GM12873 (cell line): ENCODE results near the gene PRSS57.

ENCODE experiments used
- CTCF ChIP-seq: IDR thresholded peaks from 2 replicates; pipeline ENCODE4 v1.5.1; 2012; ENCODE audit warnings: low read depth, mild to moderate bottlenecking, moderate library complexity, low read length, control low read depth; ENCODE audit not compliant: insufficient read depth; ENCODE audit errors: missing control alignments

Gene PRSS57

GRCh38 chr19:662962-663681 is 32.1 kb downstream of the PRSS57 start, which contains the start of gene RNF126:
Gene RNF126 (minus strand): TSS chr19:663214. CDS start chr19:663121, 93 bp downstream.
- TF ChIP-seq CTCF = no peak

- no peak for TF ChIP-seq CTCF
These were observed 32.9 kb downstream of the PRSS57 start for GRCh38 chr19:662207-662961.

- TF ChIP-seq CTCF = no peak
These were observed 33.6 kb downstream of the PRSS57 start for GRCh38 chr19:661427-662196.

- no peak for TF ChIP-seq CTCF
These were observed 34.3 kb downstream of the PRSS57 start for GRCh38 chr19:660793-661426.

- TF ChIP-seq CTCF = no peak
These were observed 36.1 kb downstream of the PRSS57 start for GRCh38 chr19:658916-659839.

GRCh38 chr19:658059-658839 is 37.0 kb downstream of the PRSS57 start:
- no peak for TF ChIP-seq CTCF
